ENCODE measurements around the gene ABHD4. TPM values are rescaled to one million over a fixed set of nuclear protein-coding genes. Genes with fewer than 3 reads are reported as not detected.
A peak's percentile ranks its signal among the peaks of the same experiment; 100 is the strongest.

The ABHD4 gene
- total and polyA plus RNA-seq, 2 of the 4 experiments (the other 2 are of a cell fraction), result 5.0 to 22.0 TPM

- peak; percentile 95 for TF ChIP-seq SMC3 (IDR thresholded peaks at IDR 0.05; ENCODE audit: low read depth, low read length)
- TF ChIP-seq CEBPB (IDR thresholded peaks at IDR 0.05; ENCODE audit: low read depth, low read length), result no peak
Measured at GRCh38 chr14:22653012-22653621, 55.0 kb downstream of the ABHD4 start (continued).

DNA sequence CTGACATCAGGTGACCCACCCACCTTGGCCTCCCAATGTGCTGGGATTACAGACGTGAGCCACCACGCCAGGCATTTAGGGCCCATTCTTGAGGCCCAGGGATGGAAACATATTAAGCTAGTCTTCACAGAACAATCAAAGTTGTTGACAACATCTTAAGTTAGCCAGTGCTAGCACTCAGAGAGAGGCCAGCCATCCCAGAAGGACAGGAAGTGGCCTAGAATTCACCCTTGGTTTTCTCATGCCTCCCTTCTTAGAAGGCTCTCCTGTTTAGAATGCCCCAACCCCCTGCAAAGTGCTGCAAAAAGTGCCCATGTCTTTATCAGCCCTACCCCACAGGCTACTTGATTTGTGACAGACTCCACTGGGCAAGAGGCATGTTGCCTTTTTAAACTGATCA, 58.1 kb downstream of the ABHD4 start:
- Histone ChIP-seq H4K91ac (ENCODE audit: insufficient read depth, low read depth, low read length) (no peak overlapping the region), H3K36me3 (ENCODE audit: control insufficient read depth, insufficient read depth, low read length) (no peaks in the 10 kb centered on the region), H3K79me1 (ENCODE audit: low read depth in 1 of 2, low read length in 2 of 2) (no peaks in the 10 kb centered on the region), H3K4me2 (ENCODE audit: low read depth, low read length) (no peak overlapping the region), H3K4me1 (ENCODE audit: control insufficient read depth, insufficient read depth, low read length) (no peaks in the 10 kb centered on the region), H3K9me1 (ENCODE audit: insufficient read depth, low read length) (no peaks in the 10 kb centered on the region), H3K9me3 (ENCODE audit: control insufficient read depth, insufficient read depth, low read length) (no peaks in the 10 kb centered on the region), H3K23ac (ENCODE audit: low read depth, low read length) (no peak overlapping the region), H3K27ac (ENCODE audit: insufficient read depth, low read length) (no peak overlapping the region), H2AK5ac (ENCODE audit: low read depth, low read length) (no peak overlapping the region), H4K8ac (ENCODE audit: low read depth in 2 of 2, low read length in 2 of 2) (no peak overlapping the region), H3K56ac (ENCODE audit: extremely low read depth, insufficient read depth, low read length) (no peak overlapping the region), H2AK9ac (replicated peaks; ENCODE audit: low read depth, low read length, poor library complexity) (no peak overlapping the region), H4K5ac (ENCODE audit: low read depth, low read length) (no peak overlapping the region), H2AFZ (replicated peaks; ENCODE audit: low read length, poor library complexity) (no peak overlapping the region), H2BK20ac (ENCODE audit: low read depth, low read length) (no peak overlapping the region), H4K20me1 (ENCODE audit: insufficient read depth, low read length) (no peaks in the 10 kb centered on the region), H2BK120ac (ENCODE audit: low read depth, low read length) (no peak overlapping the region), H3K9ac (ENCODE audit: low read depth, low read length) (no peak overlapping the region), H2BK15ac (ENCODE audit: low read depth, low read length) (no peak overlapping the region), H3K14ac (replicated peaks; ENCODE audit: low read depth, low read length) (no peak overlapping the region), H3K18ac (ENCODE audit: low read depth, low read length) (no peak overlapping the region), H3K27me3 (ENCODE audit: control insufficient read depth, insufficient read depth, low read length) (no peaks in the 10 kb centered on the region), H3K4me3 (ENCODE audit: insufficient read depth, low read depth, low read length) (no peak overlapping the region), H2BK5ac (ENCODE audit: low read depth, low read length, poor library complexity, severe bottlenecking) (no peak overlapping the region), H3K4ac (ENCODE audit: low read depth, low read length) (no peak overlapping the region)
- ChIA-PET CTCF (interaction anchor here (1.0 kb wide), 1 partner anchor 89 kb away, joined by 3 read pairs; no protein-coding TSS in a partner anchor), POLR2A (ENCODE audit: unreplicated experiment) (no interaction called here)
- TF ChIP-seq RFX5 (IDR thresholded peaks at IDR 0.05; ENCODE audit: low read depth, low read length) (no peak), RCOR1 (IDR thresholded peaks at IDR 0.05; ENCODE audit: insufficient replicate concordance, low read length) (no peak), MAZ (IDR thresholded peaks at IDR 0.05; ENCODE audit: borderline replicate concordance, low read depth, low read length) (no peak), CHD1 (IDR thresholded peaks at IDR 0.05; ENCODE audit: low read depth, low read length) (no peak), CEBPB (IDR thresholded peaks at IDR 0.05; ENCODE audit: low read depth, low read length) (no peak), BHLHE40 (IDR thresholded peaks at IDR 0.05; ENCODE audit: low read depth, low read length) (no peak), MXI1 (IDR thresholded peaks at IDR 0.05; ENCODE audit: borderline replicate concordance, low read depth, low read length) (no peak), POLR2A (IDR thresholded peaks at IDR 0.05; ENCODE audit: low read depth, low read length) (no peak), RAD21 (IDR thresholded peaks at IDR 0.05; ENCODE audit: low read length) (no peak), MAFK (IDR thresholded peaks at IDR 0.05; ENCODE audit: low read depth, low read length) (no peak)
- TF ChIP-seq, protein P1, sequence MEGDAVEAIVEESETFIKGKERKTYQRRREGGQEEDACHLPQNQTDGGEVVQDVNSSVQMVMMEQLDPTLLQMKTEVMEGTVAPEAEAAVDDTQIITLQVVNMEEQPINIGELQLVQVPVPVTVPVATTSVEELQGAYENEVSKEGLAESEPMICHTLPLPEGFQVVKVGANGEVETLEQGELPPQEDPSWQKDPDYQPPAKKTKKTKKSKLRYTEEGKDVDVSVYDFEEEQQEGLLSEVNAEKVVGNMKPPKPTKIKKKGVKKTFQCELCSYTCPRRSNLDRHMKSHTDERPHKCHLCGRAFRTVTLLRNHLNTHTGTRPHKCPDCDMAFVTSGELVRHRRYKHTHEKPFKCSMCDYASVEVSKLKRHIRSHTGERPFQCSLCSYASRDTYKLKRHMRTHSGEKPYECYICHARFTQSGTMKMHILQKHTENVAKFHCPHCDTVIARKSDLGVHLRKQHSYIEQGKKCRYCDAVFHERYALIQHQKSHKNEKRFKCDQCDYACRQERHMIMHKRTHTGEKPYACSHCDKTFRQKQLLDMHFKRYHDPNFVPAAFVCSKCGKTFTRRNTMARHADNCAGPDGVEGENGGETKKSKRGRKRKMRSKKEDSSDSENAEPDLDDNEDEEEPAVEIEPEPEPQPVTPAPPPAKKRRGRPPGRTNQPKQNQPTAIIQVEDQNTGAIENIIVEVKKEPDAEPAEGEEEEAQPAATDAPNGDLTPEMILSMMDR (conservative IDR thresholded peaks at IDR 0.05; ENCODE audit: low read depth, low read length), result no peak
- intact Hi-C loops (cut with micrococcal nuclease) (loop anchor here (5.0 kb wide), 1 partner anchor 181 kb away; the partner anchor contains the start of gene MMP14), in situ Hi-C loops (cut with MboI; ENCODE audit: low sequenced_read_pairs) (loop anchor here (10.0 kb wide), 1 partner anchor 261 kb away; no protein-coding TSS in a partner anchor), dilution Hi-C loops (cut with HindIII; ENCODE audit: low sequenced_read_pairs, unreplicated experiment) (no loop called here)
- 83% methylated on average over 2 of the region's 2 CpGs; no CpG with 5 or more reads in 1 of the 2 experiments for WGBS, 2 experiments (ENCODE audit: extremely low coverage in 2 of 2, insufficient read length in 1 of 2)
- no TSS peak for BruUV-seq (replicated peaks)
- DNase-seq (no peak), ATAC-seq (ENCODE audit: low read depth) (no peak)
